Neural cell (in vitro differentiated cells): ENCODE data around the gene SMC3. TPM values are rescaled to one million over a fixed set of nuclear protein-coding genes. Genes with fewer than 3 reads are reported as not detected.
"Not testable (repeated sequence)": the region's sequence is repeated elsewhere in the genome, so short reads cannot be mapped to it uniquely, and the experiment has no call there.

Source experiments
- H2AFZ ChIP-seq: fragments of 200-600, 300-800 bp; sonication (generic), shearing (Covaris generic); 2 replicates; pipeline ENCODE4 v1.6.0; 2014; ENCODE audit warnings: low read depth, mild to moderate bottlenecking, antibody characterized with exemption, low read length, moderate library complexity
- H3F3A ChIP-seq: fragments of 200-600 bp; shearing (Covaris generic); 2 replicates; pipeline ENCODE4 v1.6.1; 2016; ENCODE audit warnings: mild to moderate bottlenecking, moderate library complexity, mixed read lengths, antibody characterized with exemption, low read length; ENCODE audit not compliant: insufficient read depth, poor library complexity, severe bottlenecking
- H3K27ac ChIP-seq: fragments of 200-600, 300-800 bp; sonication (generic), shearing (Covaris generic); 2 replicates; pipeline ENCODE4 v1.5.1; 2014; ENCODE audit warnings: mild to moderate bottlenecking, low read length, moderate library complexity
- H3K27me3 ChIP-seq: fragments of 300-800, 200-600 bp; sonication (generic), shearing (Covaris generic); 2 replicates; pipeline ENCODE4 v1.6.0; 2014; ENCODE audit warnings: mild to moderate bottlenecking, low read depth, low read length, moderate library complexity; ENCODE audit not compliant: insufficient read depth
- H3K36me3 ChIP-seq: fragments of 300-800, 200-600 bp; sonication (generic), shearing (Covaris generic); 2 replicates; pipeline ENCODE4 v1.5.1; 2014; ENCODE audit warnings: mild to moderate bottlenecking, antibody characterized with exemption, low read length, moderate library complexity; ENCODE audit not compliant: insufficient read depth
- H3K4me2 ChIP-seq: fragments of 300-800, 200-600 bp; sonication (generic), shearing (Covaris generic); 2 replicates; pipeline ENCODE4 v1.6.0; 2014; ENCODE audit warnings: mild to moderate bottlenecking, low read length
- H3K4me3 ChIP-seq: fragments of 300-800, 200-600 bp; sonication (generic), shearing (Covaris generic); 2 replicates; pipeline ENCODE4 v1.5.1; 2014; ENCODE audit warnings: mild to moderate bottlenecking, low read length, moderate library complexity
- H3K79me2 ChIP-seq: fragments of 200-600 bp; shearing (Covaris generic); replicated peaks from 2 replicates; pipeline ENCODE4 v1.6.0; 2014; ENCODE audit warnings: mild to moderate bottlenecking, low read length, moderate library complexity; ENCODE audit not compliant: insufficient read depth
- H3K9ac ChIP-seq: fragments of 300-800, 200-600 bp; sonication (generic), shearing (Covaris generic); 2 replicates; pipeline ENCODE4 v1.6.1; 2016; ENCODE audit warnings: mild to moderate bottlenecking, low read length, mixed read lengths
- H3K9me2 ChIP-seq: fragments of 200-600 bp; shearing (Covaris generic); 2 replicates; pipeline ENCODE4 v1.6.1; 2016; ENCODE audit warnings: mild to moderate bottlenecking, low read length, mixed read lengths; ENCODE audit not compliant: insufficient read depth
- H3K9me3 ChIP-seq: fragments of 200-600, 300-800 bp; sonication (generic), shearing (Covaris generic); 2 replicates; pipeline ENCODE4 v1.6.1; 2016; ENCODE audit warnings: mild to moderate bottlenecking, mixed run types, low read length, moderate library complexity, mixed read lengths
- H4K20me1 ChIP-seq: fragments of 200-600 bp; shearing (Covaris generic); 2 replicates; pipeline ENCODE4 v1.6.1; 2016; ENCODE audit warnings: mild to moderate bottlenecking, mixed run types; ENCODE audit not compliant: insufficient read depth
- EP300 ChIP-seq: fragments of 450-650 bp; conservative IDR thresholded peaks from 2 replicates; pipeline ENCODE4 v1.6.1; 2014; ENCODE audit warnings: antibody characterized with exemption, mild to moderate bottlenecking, moderate library complexity; ENCODE audit not compliant: poor library complexity, severe bottlenecking
- EZH2 ChIP-seq: fragments of 200-600, 300-800 bp; shearing (Covaris generic), sonication (generic); IDR thresholded peaks from 2 replicates; pipeline ENCODE4 v1.6.1; 2014; ENCODE audit warnings: antibody characterized with exemption, low read length, borderline replicate concordance, mild to moderate bottlenecking; ENCODE audit not compliant: insufficient read depth, poor library complexity, severe bottlenecking
- MXI1 ChIP-seq: fragments of 450-650 bp; conservative IDR thresholded peaks from 2 replicates; pipeline ENCODE4 v1.6.1; 2014; ENCODE audit warnings: antibody characterized with exemption, mild to moderate bottlenecking; ENCODE audit not compliant: poor library complexity, severe bottlenecking
- POLR2AphosphoS5 ChIP-seq: IDR thresholded peaks from 2 replicates; pipeline ENCODE4 v1.6.1; 2012
- RAD21 ChIP-seq: fragments of 450-650 bp; conservative IDR thresholded peaks from 2 replicates; pipeline ENCODE4 v1.6.1; 2014; ENCODE audit warnings: antibody characterized with exemption, mild to moderate bottlenecking, moderate library complexity
- REST ChIP-seq: IDR thresholded peaks from 2 replicates; pipeline ENCODE4 v1.6.1; 2012; ENCODE audit warnings: borderline replicate concordance
- SMC3 ChIP-seq: fragments of 450-650 bp; conservative IDR thresholded peaks from 2 replicates; pipeline ENCODE4 v1.6.1; 2014; ENCODE audit warnings: antibody characterized with exemption, mild to moderate bottlenecking, moderate library complexity; ENCODE audit not compliant: poor library complexity
- TAF1 ChIP-seq: IDR thresholded peaks from 2 replicates; pipeline ENCODE4 v1.6.1; 2012; ENCODE audit warnings: low read depth
- polyA plus RNA-seq: library from polyadenylated mRNA; depleted of rRNA; stranded (reverse); fragments of >200 nt; gene quantifications from 2 replicates; pipeline ENCODE4 v1.2.3, GENCODE V29; 2014
- TF ChIP-seq, protein P1 (sequence below): fragments of 450-650 bp; IDR thresholded peaks from 2 replicates; pipeline ENCODE4 v1.5.1; 2014; ENCODE audit warnings: antibody characterized with exemption, mild to moderate bottlenecking, moderate library complexity; ENCODE audit not compliant: poor library complexity, severe bottlenecking

The SMC3 gene
- polyA plus RNA-seq, 1 donor from 2014 or later: 67.7 TPM

- H3F3A ChIP-seq: no peaks in the 10 kb centered on the region
- no peak overlapping the region for H3K4me2 ChIP-seq
- peak overlapping the region; percentile 26 for H3K27ac ChIP-seq
- no peaks in the 10 kb centered on the region for H3K9me2 ChIP-seq
- H3K9ac ChIP-seq: peak overlapping the region; percentile 24
- TF ChIP-seq REST: no peak
- no peak for TF ChIP-seq TAF1
- no peak for TF ChIP-seq RAD21
- TF ChIP-seq MXI1: no peak
- TF ChIP-seq, protein P1, sequence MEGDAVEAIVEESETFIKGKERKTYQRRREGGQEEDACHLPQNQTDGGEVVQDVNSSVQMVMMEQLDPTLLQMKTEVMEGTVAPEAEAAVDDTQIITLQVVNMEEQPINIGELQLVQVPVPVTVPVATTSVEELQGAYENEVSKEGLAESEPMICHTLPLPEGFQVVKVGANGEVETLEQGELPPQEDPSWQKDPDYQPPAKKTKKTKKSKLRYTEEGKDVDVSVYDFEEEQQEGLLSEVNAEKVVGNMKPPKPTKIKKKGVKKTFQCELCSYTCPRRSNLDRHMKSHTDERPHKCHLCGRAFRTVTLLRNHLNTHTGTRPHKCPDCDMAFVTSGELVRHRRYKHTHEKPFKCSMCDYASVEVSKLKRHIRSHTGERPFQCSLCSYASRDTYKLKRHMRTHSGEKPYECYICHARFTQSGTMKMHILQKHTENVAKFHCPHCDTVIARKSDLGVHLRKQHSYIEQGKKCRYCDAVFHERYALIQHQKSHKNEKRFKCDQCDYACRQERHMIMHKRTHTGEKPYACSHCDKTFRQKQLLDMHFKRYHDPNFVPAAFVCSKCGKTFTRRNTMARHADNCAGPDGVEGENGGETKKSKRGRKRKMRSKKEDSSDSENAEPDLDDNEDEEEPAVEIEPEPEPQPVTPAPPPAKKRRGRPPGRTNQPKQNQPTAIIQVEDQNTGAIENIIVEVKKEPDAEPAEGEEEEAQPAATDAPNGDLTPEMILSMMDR: no peak
- no peak for TF ChIP-seq SMC3
- TF ChIP-seq POLR2AphosphoS5: no peak
- TF ChIP-seq EP300: no peak
- no peak for TF ChIP-seq EZH2
- no peak overlapping the region for H3K4me3 ChIP-seq
- no peaks in the 10 kb centered on the region for H4K20me1 ChIP-seq
- no peaks in the 10 kb centered on the region for H3K36me3 ChIP-seq
- H2AFZ ChIP-seq: no peak overlapping the region
- H3K79me2 ChIP-seq: no peaks in the 10 kb centered on the region
- no peaks in the 10 kb centered on the region for H3K9me3 ChIP-seq
- no peaks in the 10 kb centered on the region for H3K27me3 ChIP-seq
Observed at GRCh38 chr10:110609605-110610004, 42.1 kb downstream of the SMC3 start.

DNA sequence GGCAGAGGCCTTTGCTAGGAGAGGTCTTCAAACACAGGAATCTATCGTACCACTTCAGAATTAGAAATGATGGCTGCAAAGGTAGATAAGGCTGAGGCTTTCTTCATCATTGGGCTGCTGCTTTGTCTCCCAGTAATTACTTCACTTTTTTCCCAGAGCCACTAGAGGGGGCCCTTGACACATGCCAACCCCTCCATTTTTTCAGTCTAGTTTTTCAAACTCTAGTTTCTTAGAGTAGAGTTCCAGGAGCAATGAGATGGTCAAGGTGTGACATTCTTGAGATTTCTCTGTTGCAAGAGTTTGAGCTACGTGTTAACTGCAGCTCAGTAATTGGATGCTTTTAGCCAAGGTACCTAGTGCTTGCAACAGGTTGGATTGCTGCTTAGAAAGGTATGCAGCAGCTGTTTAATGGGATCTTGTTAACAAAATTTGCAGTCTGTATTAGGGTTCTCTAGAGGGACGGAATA is 42.8 kb downstream of the SMC3 start:
- H3K27me3 ChIP-seq: no peaks in the 10 kb centered on the region
- no peak overlapping the region for H3K4me2 ChIP-seq
- H3K9me3 ChIP-seq: no peaks in the 10 kb centered on the region
- no peaks in the 10 kb centered on the region for H3F3A ChIP-seq
- no peak overlapping the region for H3K4me3 ChIP-seq
- H3K79me2 ChIP-seq: no peaks in the 10 kb centered on the region
- H3K27ac ChIP-seq: peak overlapping the region; percentile 26
- H3K9me2 ChIP-seq: no peaks in the 10 kb centered on the region
- no peaks in the 10 kb centered on the region for H3K36me3 ChIP-seq
- H4K20me1 ChIP-seq: no peaks in the 10 kb centered on the region
- TF ChIP-seq POLR2AphosphoS5: no peak
- no peak for TF ChIP-seq MXI1
- TF ChIP-seq REST: no peak
- TF ChIP-seq RAD21: peak; percentile 90
- no peak for TF ChIP-seq TAF1
- no peak for TF ChIP-seq EZH2
- TF ChIP-seq EP300: no peak
- TF ChIP-seq, protein P1: peak; percentile 92
- TF ChIP-seq SMC3: peak; percentile 85
- H3K9ac ChIP-seq: peak overlapping the region; percentile 24
- H2AFZ ChIP-seq: no peak overlapping the region

- not testable (repeated sequence) for H3K79me2 ChIP-seq, H2AFZ ChIP-seq, H3K4me3 ChIP-seq, H4K20me1 ChIP-seq, H3K27ac ChIP-seq, H3K27me3 ChIP-seq, H3F3A ChIP-seq, H3K9me3 ChIP-seq, H3K4me2 ChIP-seq, H3K36me3 ChIP-seq, H3K9ac ChIP-seq, H3K9me2 ChIP-seq
Observed at GRCh38 chr10:110610781-110611180, 43.3 kb downstream of the SMC3 start.
